RWPE1 (cell line): ENCODE measurements around the gene NID1.

Source experiments
- CTCF ChIA-PET: fragments of 350-600 bp; sonication (Branson Sonifier 250); formaldehyde crosslinking; extraction: SDS; loops from one replicate; lab custom pipeline; 2021; lab: Yijun Ruan, JAX
- POLR2A ChIA-PET: fragments of 400-600 bp; formaldehyde crosslinking; extraction: SDS; loops from one replicate; lab custom pipeline; 2020; ENCODE audit warnings: antibody characterized with exemption; ENCODE audit not compliant: low non-redundant PET; lab: Yijun Ruan, JAX
- DNase-seq: peaks from one replicate; pipeline ENCODE4 v3.0.0; 2012; ENCODE audit warnings: low spot score
- H3K27ac ChIP-seq: fragments of 450-650 bp; 2 replicates; pipeline ENCODE4 v1.5.1; 2017
- TF ChIP-seq, protein P1 (sequence below): fragments of 450-650 bp; conservative IDR thresholded peaks from 2 replicates; pipeline ENCODE4 v1.5.1; 2017; ENCODE audit warnings: low read depth, mild to moderate bottlenecking

The NID1 gene

DNA sequence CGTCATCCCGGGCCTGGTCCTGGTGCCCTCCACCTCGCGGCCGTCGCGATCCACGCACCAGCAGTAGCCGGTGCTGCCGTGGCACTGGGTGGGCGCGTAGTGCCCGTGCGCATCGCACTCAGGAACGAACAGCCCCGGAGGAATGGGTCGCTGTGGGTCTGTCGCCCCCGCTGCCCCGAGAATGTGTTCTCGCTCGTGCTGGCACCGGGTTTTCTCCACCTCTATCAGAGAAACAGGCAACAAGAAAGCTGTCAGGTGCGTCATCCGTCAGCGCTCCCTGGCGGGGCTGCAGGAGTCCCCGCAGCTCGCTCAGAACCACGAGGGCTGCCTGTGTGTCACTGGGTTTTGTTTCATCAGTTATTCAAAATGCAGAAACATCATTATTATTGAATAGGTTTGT is 71.2 kb downstream of the NID1 start:
- ChIA-PET POLR2A (no interaction called here), CTCF (no interaction called here)
- H3K27ac ChIP-seq: no peak overlapping the region
- DNase-seq: no peak
- TF ChIP-seq, protein P1, sequence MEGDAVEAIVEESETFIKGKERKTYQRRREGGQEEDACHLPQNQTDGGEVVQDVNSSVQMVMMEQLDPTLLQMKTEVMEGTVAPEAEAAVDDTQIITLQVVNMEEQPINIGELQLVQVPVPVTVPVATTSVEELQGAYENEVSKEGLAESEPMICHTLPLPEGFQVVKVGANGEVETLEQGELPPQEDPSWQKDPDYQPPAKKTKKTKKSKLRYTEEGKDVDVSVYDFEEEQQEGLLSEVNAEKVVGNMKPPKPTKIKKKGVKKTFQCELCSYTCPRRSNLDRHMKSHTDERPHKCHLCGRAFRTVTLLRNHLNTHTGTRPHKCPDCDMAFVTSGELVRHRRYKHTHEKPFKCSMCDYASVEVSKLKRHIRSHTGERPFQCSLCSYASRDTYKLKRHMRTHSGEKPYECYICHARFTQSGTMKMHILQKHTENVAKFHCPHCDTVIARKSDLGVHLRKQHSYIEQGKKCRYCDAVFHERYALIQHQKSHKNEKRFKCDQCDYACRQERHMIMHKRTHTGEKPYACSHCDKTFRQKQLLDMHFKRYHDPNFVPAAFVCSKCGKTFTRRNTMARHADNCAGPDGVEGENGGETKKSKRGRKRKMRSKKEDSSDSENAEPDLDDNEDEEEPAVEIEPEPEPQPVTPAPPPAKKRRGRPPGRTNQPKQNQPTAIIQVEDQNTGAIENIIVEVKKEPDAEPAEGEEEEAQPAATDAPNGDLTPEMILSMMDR: no peak

DNA sequence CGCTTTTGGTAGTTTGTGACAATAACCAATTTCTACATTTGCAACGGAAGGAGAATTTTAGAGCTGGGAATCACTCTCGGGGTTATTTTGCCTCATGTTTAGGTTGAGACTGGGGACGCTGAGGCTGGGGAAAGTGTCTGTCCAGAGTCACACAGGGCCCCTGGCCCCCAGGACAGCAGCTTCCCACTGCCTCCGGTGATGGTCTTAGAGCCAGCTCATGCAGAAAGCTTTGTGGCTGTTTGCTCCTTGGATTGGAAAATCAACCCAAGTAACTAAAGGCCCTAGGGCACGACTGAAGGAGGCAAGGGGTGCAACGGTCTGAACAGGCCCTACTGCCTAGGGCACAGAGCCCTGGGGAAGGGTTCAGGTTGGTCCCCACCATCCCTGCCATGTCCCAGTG is 72.0 kb downstream of the NID1 start:
- CTCF ChIA-PET: no interaction called here

DNA sequence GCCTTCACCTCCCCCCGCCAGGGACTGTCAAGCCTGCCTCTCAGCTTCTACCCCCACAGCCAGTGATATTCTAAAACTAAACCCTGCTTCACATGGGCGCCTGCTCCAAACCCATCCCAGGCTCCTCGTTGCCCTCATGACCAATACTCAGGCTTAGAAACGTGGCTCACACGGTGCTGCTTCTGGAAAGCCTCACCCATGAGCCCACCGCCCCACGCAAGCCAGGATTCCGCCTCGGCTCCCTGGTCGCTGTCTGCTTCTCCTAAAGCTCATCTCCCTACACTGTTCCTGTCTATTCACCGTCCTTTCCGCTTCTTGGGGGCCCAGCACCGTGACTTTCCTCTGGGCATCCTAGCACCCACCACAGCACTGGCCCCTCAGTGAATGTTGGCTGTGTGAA is 72.5 kb downstream of the NID1 start:
- TF ChIP-seq, protein P1: no peak
- H3K27ac ChIP-seq: no peak overlapping the region
- ChIA-PET POLR2A (no interaction called here), CTCF (interaction anchor here (0.5 kb wide), 1 partner anchor 576 kb away, joined by 3 read pairs; no protein-coding TSS in a partner anchor)
- DNase-seq: no peak

More for the DNA sequence above, 72.0 kb downstream of the NID1 start:
- TF ChIP-seq, protein P1: no peak
- POLR2A ChIA-PET: no interaction called here
- DNase-seq: no peak
- no peak overlapping the region for H3K27ac ChIP-seq

DNA sequence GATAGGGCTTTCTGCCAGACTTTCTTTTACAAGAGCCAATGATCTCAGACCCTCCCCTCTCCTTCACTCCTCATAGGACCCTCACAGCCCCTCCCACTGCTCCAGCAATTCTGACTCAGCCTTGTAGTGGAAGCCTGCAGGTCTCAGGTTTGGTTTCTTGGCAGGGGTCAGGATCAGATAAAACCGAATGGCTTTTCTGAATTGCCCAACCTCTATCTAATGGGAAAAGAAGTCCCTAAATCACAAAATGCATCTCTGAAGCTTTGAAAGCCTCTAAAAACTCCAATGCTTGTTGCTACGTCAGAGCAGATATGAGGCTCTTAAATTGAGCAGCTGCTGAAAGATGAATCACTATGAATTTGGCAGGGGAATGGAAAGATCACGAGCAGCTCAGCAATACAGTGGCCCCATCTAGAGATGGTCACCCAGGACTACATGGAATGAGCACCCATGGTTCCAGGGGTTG is 74.5 kb downstream of the NID1 start:
- ChIA-PET POLR2A (no interaction called here), CTCF (interaction anchor here (0.6 kb wide), 1 partner anchor 19 kb away, joined by 3 read pairs; no protein-coding TSS in a partner anchor)
- DNase-seq: no peak
- no peak overlapping the region for H3K27ac ChIP-seq
- TF ChIP-seq, protein P1: no peak

DNA sequence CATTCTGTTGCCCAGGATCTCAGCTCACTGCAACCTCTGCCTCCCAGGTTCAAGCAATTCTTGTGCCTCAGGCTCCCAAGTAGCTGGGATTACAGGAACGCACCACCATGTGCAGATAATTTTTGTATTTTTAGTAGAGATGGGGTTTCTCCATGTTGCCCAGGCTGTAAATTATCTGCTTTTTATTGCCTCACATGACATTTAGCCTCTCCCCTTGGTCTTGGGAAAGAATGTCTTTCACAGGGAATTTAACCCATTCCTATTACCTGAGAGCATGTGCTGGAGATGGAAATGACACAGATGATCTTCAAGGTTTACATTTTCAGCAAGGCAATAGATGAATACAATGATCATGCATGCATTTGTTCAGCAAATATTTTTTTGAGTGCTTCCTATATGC is 75.8 kb downstream of the NID1 start:
- no peak overlapping the region for H3K27ac ChIP-seq
- no peak for DNase-seq
- TF ChIP-seq, protein P1: no peak
- POLR2A ChIA-PET: no interaction called here
- CTCF ChIA-PET: interaction anchor here (0.7 kb wide), 1 partner anchor 470 kb away, joined by 3 read pairs; no protein-coding TSS in a partner anchor

DNA sequence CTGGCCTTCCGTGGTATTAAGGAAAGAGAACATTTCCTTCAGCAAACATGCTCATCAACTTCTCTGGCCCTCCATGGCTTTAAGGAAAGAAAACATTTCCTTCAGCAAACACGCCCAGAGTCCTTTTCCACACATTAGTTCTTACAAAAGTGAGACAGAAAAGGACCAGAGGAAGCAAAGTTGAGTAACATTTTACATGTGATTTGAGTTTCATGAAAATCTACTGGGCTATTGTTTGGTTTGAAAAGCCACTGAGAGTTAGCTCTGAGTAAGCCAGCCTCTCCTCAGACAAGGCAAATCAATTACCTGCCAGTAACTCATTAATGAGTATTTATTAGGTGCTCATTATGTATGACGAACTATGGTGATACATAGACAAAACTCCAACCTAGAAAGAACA is 78.0 kb downstream of the NID1 start:
- DNase-seq: no peak
- ChIA-PET POLR2A (no interaction called here), CTCF (interaction anchor here (0.8 kb wide), 1 partner anchor 9 kb away, joined by 4 read pairs; no protein-coding TSS in a partner anchor)
- H3K27ac ChIP-seq: no peak overlapping the region
- TF ChIP-seq, protein P1: no peak
